Measurements from ENCODE around the gene ELANE.

ELANE gene

DNA sequence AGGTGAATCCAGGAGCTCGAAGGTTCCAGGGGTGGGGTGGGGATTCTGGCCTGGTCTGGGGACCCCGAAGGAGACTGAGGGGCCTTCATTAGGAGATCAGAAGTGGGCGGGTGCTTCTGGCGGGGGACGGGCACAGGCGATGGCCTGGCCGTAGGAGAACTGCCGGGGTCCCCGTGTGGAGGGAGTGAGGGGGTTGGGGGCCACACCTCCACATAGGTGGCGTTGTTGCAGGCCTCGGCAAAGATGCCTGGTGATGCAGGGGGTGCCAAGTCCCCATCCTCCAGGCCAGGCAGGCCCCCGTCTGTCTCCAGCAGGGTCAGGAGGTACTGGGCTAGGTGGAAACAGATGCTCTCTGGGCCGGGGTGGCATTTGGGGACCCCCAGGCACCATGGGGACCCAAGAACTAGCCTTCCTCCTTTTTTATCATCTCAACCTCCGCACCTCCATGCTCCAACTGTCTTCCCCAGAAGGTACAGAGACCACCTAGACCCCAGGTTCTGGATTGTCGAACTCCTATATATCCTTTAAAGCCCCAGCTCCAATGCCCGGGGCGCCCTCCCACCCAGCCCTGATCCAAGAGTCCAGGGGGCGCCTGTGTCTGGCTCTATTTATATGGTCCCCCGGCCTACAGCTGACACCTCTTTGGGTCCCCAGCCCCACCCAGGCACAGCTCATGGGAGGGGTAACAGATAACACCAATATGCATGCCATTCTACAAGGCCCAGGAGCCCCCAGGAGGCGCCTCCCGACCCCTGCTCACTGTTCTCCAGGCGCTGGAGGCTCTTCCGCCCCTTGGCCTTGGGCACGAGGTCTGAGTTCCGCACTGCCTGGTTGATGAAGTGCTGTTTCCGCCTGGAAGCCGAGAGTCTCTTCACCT lies 49.4 kb downstream of the ELANE start:
- TF ChIP-seq, protein P1, sequence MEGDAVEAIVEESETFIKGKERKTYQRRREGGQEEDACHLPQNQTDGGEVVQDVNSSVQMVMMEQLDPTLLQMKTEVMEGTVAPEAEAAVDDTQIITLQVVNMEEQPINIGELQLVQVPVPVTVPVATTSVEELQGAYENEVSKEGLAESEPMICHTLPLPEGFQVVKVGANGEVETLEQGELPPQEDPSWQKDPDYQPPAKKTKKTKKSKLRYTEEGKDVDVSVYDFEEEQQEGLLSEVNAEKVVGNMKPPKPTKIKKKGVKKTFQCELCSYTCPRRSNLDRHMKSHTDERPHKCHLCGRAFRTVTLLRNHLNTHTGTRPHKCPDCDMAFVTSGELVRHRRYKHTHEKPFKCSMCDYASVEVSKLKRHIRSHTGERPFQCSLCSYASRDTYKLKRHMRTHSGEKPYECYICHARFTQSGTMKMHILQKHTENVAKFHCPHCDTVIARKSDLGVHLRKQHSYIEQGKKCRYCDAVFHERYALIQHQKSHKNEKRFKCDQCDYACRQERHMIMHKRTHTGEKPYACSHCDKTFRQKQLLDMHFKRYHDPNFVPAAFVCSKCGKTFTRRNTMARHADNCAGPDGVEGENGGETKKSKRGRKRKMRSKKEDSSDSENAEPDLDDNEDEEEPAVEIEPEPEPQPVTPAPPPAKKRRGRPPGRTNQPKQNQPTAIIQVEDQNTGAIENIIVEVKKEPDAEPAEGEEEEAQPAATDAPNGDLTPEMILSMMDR (IDR thresholded peaks at IDR 0.05) = no peak
- TF ChIP-seq ZFX (IDR thresholded peaks at IDR 0.05; ENCODE audit: borderline replicate concordance) = no peak
- H3K27ac ChIP-seq = peak overlapping the region; percentile 64

DNA sequence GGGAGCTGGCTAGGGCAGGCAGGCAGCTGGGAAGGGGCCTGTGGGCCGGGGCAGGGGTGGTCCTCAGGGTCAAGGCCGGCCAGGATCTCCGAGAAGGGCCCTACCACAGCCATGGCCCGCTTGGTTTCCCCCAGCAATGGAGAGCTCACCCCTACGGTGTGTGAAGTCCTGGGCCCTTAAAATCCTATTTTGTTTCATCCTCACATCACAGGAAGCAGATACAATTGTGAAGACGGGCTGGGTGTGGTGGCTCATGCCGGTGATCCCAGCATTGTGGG lies 49.9 kb downstream of the ELANE start:
- no peak overlapping the region for H3K27ac ChIP-seq
- TF ChIP-seq ZFX (IDR thresholded peaks at IDR 0.05; ENCODE audit: borderline replicate concordance) = no peak
- TF ChIP-seq, protein P1 (IDR thresholded peaks at IDR 0.05) = no peak

DNA sequence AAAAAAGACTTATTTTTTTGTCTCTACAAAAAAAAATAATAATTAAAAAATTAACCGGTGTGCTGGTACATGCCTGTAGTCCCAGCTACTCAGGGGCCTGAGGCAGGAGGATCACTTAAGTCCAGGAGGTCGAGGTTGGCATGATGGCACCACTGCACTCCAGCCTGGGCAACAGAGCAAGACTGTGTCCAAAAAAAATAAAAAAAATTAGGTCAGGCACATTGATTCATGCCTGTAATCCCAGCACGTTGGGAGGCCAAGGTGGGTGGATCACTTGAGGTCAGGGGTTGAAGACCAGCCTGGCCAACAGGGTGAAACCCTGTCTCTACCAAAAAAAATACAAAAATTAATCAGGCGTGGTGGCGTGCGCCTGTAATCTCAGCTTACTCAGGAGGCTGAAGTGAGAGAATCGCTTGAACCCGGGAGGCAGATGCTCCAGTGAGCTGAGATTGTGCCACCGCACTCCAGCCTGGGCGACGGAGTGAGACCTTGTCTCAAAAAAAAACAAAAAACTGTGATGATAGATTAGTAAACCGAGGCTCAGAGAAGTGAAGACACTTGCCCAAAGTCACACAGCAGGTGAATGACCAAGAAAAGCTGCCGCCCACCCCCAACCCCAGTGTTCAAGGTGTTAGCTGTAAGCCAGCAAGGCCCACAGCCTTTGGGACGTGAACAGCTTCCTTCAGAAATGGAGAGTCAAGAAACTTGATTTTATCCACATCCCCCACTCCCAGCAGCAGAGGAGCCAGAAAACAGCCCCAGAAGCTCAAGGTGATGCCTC lies 50.5 kb downstream of the ELANE start:
- TF ChIP-seq, protein P1 (IDR thresholded peaks at IDR 0.05) = no peak
- no peak for TF ChIP-seq ZFX (IDR thresholded peaks at IDR 0.05; ENCODE audit: borderline replicate concordance)
- H3K27ac ChIP-seq = no peak overlapping the region

DNA sequence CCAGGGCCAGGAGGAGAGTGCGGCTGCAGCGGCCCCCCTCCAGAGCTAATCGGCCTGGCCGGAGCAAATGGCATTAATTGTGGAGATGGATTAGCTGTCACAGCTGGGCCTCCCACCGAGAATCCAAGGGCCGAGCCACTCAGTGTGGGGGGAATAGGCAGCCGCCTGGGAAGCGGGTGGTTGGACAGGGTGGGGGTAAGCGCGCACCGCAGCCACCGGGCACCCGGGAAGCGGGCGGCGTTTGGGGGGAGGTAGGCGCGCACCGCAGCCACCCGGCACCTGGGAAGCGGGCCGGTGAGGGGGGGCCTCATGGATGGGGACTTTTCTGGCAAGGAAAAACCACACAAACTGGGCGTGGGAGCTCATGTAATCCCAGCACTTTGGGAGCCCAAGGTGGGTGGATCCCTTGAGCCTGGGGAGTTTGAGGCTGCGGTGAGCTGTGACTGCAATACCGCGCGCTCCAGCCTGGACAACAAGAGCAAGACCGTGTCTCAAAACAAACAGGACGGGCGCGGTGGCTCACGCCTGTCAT lies 51.2 kb downstream of the ELANE start:
- H3K27ac ChIP-seq = no peak overlapping the region
- TF ChIP-seq, protein P1 (IDR thresholded peaks at IDR 0.05) = no peak
- TF ChIP-seq ZFX (IDR thresholded peaks at IDR 0.05; ENCODE audit: borderline replicate concordance) = no peak

DNA sequence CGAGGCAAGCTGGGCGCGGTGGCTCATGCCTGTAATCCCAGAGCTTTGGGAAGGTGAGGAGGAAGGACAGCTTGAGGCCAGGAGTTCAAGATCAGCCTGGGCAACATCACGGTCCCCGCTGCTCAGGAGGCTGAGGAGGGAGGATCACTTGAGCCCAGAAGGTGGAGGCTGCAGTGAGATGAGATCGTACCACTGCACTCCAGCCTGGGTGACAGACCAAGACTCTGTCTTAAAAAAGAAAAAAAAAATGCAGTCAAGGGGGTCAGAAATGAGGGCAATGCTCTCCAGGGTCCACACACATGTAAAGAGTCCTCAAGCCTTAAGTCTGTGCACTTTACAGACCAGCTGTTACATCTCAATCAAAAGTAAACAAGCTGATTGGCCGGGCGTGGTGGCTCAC lies 52.4 kb downstream of the ELANE start:
- H3K27ac ChIP-seq = no peak overlapping the region
- TF ChIP-seq ZFX (IDR thresholded peaks at IDR 0.05; ENCODE audit: borderline replicate concordance) = no peak
- TF ChIP-seq, protein P1 (IDR thresholded peaks at IDR 0.05) = no peak

Measured in 22Rv1 (cell line).